Left hindlimb (tissue), 1 donor: ENCODE results near the gene ANKH.
A peak's percentile ranks its signal among the peaks of the same experiment; 100 is the strongest.

Source experiments
- DNase-seq: peaks from one replicate; pipeline ENCODE4 v3.0.0-alpha.2; 2018

ANKH gene

DNA sequence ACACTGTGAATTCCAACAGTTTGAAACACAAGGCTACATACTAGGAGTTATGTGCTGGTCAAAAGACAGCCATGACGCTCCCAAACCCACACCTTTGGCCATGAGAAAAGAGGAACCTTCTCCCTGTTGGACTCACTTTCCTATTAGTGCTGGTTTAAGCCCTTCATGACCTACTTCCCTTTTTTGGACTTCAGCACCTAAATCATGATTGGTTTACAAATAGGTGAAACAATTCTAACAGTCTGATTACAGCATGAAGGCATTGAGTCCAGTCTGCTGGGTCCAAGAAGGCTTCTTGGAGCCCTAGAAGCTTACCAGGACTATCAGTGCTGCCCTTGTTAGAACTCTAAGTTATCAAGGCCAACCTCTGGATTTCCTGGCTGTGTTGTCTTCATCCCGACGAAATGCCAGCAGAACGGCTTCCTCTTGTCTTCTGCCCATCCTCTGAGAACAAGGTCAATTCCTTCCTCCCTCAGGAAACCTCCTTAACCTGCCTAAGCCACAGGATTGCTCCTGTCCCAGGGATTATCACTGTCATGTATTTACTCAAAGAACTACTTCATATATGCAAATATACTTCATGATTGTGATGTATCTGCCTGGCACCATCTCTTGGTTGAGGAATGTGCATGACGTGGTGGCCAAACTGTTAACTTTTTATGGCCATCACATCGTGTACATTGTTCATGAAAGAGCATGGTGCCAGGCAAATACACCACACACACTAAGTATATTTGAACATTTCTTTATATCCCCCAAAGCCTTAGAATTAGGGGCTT lies 83.6 kb downstream of the ANKH start:
- no peak for DNase-seq

DNA sequence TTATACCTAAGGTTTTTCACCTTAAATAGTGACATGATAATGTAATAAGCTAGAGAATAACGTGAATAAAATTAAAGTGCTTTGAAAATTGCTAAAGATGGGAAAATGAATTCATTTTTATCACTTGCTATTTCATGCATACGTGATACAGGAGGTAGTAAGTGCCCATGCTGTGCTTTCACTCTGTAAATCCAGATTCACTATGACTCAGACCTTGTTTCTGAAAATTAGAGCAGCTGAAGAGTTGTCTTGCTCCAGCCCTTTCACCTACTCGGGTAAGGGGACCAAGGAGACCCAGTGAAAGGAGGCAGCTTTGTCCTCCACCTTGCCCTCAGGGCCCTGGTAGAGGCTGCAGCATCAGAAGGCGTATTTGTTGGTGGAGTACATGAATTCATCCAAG lies 87.9 kb downstream of the ANKH start:
- no peak for DNase-seq

DNA sequence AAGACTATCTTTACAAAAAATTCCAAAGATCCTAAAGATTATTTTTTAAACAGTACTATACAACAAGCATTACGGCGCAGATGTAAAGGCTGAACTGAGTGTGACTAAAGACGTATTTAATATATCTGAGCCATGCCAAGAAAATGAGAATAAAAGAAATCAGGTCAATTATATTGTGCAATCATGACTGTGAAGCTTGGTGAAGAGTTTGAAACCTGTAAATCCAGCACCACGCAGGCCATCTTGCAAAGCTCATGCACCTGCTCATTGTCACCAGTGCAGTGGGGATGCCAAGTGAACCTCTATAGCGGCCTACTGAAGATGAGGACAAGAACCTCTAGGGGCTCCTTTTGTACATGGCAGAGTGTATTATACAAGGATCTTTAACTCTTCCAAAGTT lies 89.0 kb downstream of the ANKH start:
- no peak for DNase-seq

DNA sequence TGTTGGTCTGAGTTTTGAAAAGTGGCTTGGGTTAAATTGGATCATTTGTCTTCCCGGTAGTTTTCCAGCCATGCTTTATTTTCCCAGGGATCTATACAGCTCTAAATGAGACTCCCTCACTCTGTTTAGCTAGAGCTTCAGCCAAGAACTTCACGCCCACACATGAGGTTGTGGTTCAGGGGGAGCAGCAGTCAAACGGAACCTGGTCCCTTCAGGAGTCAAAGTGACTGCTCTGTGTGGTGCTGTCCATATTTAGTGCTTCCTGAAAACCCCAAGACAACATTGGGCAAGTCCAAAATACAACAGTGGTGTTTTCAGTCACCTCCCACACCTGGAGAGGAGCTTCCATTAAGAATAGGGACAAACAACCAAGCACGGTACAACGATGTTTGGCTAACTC lies 90.5 kb downstream of the ANKH start:
- no peak for DNase-seq

- no peak for DNase-seq
These were observed 91.6 kb downstream of the ANKH start for GRCh38 chr5:14779975-14780374.

DNA sequence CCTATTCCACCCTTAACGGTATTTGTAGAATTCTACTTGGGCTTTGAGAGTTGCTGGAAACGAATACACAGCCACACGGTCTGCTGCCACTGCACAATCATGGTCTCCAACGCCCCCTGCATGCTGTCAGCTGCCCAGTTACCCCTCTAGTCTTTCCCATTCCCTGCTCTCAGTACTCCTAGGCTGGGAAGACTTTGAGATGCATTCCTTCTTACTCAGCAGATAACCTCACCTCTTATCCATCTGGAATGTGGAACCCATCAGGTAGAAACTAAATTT lies 92.8 kb downstream of the ANKH start:
- no peak for DNase-seq

DNA sequence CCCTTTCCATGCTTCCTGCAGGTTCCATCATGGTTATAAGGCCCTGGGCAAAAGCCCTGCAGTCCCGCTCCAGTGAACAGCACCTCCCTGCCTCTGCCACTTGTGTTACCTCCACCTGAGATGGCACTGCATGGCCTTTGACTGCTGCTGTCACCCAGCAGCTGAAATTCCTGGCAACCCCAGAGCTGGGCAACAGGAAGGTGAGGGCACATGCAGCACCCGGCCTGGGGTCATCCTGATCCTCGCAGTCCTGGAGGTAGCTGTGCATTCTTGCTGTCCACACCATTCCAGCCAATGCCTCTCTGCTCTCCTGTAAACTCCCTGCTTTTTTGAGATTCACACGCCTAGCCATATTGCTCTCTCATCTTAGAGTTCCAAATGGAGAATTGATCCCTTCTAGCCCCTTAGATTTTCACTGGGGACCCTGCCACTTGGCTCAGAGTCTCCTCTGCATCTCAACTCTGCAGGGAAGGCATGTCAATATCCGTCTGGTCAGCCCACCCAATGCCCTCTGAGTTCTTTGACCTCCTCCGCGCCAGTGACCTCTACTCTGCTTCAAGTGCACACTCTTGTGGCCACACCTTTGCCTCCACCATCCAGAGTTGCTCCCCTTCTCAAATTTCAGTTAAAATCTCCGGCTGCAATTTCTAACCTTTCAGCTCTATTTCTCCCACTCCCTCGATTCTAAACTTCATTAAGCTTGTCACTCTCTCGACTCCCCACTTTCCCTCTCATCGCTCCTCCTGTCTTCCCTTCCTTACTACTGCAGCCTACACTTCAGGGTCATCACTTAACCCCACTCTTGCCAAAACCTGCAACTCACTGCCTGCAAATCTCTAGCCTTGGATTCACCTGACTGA lies 93.4 kb downstream of the ANKH start:
- no peak for DNase-seq

GRCh38 chr5:14777187-14777586 lies 94.4 kb downstream of the ANKH start:
- DNase-seq, result no peak

DNA sequence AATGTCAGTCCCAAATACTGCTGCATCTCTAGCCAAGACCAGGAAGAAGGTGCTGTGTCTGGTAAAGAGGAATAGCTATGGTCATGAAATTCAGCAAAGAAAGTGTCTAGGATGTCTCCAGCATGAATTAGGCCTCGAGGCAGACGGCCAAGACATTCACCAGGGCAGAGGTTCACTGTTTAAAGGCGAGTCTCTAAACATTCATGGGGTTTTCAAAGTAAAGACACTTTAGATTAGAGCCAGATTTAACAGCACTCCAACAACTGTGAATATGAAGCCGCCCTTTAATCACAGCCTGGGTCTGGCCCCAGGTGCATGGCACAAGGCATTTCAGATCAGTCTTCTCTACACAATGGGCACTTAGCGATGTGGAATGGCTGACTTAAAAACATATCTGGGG lies 95.0 kb downstream of the ANKH start:
- no peak for DNase-seq

- DNase-seq, result peak; percentile 46
These were observed 95.7 kb downstream of the ANKH start for GRCh38 chr5:14775857-14776256.

GRCh38 chr5:14773588-14773987 lies 98.0 kb downstream of the ANKH start:
- no peak for DNase-seq

- no peak for DNase-seq
These were observed 99.6 kb downstream of the ANKH start for GRCh38 chr5:14771972-14772371.

DNA sequence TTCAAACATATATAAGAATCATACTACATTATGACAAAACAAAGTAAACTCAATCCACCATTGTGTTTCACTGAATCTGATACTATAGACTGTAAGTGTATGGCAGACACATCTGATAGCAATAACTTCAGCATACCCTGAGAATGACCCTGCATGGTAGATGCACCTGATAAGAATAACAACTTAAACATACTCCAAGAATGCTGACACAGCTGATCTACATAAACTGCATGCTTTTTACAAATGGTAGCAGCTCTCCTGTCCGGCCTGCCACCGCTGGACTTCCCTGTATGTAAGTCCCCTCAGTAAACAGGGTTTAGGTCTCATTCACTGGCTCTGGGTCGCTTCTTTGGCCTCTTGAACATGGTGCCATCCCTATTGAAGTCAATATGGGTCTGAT lies 100.4 kb downstream of the ANKH start:
- DNase-seq, result no peak

DNA sequence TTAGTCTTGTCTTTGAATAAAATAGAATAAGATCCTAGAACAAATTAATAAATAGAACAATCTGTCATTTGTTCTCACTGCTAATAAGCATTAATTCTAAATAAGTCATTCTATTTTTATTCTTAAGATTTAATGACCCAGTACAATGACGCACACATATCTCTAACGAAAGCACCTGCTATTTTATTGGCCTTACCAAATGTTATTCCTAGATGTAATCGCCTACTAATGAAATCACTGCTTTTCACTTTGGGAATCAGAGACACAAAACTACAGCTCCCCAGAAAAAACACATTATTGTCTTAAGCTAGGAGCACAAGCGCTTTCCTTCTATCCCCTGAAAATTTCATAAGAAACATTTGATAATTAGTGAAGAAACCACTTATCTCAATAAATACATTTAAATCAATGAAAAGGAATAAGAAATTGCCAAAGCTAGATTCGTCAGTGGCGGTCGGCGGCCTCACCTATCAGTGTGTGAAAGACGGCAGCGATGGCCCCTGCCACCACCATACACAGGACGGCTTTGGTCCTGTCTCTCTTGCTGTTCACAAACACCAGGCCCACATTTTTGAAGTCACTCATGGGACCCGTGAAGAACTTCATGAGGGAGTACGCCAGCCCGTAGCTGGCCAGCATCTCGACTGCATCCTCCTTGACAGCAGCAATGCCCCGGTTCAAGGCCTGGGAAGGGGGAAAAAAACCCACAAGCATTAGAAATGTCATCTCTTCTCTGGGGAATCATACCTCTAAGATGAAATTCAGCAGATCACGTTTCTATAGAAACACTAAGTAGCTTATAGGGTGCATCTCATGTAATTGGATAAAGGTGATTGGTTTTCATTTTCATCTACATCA lies 102.8 kb downstream of the ANKH start:
- DNase-seq, result no peak

DNA sequence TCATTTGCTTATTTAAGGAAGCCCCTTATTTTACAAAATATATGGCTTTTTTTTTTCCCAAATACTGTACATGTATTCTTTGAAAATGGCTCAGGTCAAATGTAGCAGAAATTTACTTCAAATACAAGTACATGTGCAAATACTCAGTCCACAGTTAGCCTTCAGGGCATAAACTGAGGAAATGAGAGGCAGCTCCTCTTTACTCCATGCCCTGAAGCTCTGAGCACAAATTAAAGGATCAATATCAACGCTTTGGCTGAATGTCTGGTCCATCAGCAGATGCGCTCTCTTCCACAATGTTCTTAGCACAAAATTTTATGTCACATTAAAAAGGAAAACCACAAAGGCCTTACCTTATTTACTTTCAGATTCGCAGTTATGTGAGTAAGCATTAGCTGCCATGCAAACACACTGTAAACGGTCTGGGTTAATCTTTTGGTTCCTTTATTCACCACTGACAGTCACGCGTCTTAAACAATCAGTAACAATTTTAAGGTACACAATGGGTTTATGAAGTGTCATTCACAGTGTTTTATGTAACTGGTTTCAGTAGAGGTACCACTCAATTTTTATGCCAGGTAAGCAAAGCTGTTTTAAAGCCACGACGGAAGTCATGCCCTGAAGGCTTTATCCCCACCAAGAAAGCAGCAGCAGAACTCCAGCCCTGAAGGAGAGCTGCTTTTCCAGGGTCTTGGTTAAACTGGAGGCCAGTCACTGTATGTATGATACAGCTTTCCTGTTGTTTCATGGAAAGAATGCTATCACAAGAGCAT lies 103.7 kb downstream of the ANKH start:
- DNase-seq, result no peak

GRCh38 chr5:14767053-14767452 lies 104.5 kb downstream of the ANKH start:
- no peak for DNase-seq

GRCh38 chr5:14766584-14766983 lies 105.0 kb downstream of the ANKH start:
- no peak for DNase-seq

GRCh38 chr5:14765587-14765986 lies 106.0 kb downstream of the ANKH start:
- DNase-seq, result no peak

DNA sequence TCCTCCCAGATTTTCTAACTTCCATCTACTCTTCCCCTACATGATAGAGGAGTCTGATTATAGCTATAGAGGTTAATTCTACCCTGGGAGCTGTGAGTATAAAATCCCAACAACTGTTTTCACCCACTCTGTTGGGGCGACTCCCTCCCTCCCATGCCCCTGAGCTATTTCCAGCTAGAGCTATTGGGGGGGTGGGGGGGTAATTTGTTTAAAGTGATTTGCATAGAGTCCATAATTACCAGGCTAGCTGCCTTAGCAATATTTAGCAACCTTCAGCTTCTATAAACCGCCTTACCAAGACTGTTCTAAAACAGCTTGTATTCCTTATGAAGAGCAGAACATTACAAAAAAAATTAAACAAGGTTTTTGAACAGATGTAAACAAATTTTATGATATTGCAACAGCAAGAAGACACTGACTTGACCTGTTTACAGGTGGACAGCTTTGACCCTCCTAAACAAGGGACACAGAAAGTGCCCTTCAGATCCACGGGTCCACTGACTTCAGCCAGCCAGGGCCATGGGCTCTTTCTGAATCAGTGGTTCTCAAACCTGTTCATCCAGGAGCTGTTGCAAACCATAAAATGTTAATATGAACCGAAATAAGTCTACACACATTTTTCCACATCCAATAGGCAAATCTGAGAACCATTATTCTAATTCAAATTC lies 108.9 kb downstream of the ANKH start:
- DNase-seq, result no peak

GRCh38 chr5:14760548-14761002 lies 111.0 kb downstream of the ANKH start:
- DNase-seq, result no peak

DNA sequence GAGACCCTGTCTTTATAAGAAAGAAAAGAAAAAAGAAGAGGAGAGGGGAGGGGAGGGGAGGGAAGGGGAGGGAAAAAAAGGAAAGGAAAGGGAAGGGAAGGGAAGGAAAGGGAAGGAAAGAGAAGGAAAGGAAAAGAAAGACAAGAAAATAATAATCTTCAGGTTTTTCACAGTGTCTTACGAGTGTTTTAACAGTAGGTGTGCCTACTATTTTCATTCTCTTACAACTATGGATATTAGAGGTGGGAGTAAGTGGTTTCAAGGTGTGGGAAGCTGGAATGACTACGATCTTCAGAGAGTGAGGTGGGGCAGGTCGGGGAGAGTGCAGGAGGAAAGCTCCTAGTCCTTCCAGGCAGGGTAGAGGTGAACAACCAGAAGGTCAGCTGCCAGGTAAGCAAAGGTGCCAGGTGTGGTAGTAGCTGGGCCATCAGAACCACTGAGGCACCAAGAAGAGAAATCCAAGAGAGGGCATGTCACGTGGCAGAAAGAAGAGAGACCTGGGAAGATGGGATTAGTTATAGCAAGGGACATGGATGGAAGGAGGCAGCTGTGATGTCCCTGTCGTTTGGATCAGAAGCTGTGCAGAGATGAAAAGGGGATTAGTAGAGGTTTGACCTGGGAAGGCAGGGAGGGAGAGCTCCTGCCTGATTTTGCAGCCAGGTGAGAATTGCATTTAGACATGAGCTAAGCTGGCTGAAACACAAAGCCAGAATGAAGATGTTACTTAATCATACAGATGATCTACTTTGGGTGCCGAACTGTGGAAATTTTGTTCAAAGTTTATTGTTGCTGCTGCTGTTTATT lies 111.6 kb downstream of the ANKH start:
- DNase-seq, result no peak
